ENCODE results near the gene ABCC10. TPM values are rescaled to one million over a fixed set of nuclear protein-coding genes. Genes with fewer than 3 reads are reported as not detected.
A peak's percentile ranks its signal among the peaks of the same experiment; 100 is the strongest.

ABCC10 gene
- polyA plus RNA-seq, 1 donor from 2014 or later: 22.4 TPM

DNA sequence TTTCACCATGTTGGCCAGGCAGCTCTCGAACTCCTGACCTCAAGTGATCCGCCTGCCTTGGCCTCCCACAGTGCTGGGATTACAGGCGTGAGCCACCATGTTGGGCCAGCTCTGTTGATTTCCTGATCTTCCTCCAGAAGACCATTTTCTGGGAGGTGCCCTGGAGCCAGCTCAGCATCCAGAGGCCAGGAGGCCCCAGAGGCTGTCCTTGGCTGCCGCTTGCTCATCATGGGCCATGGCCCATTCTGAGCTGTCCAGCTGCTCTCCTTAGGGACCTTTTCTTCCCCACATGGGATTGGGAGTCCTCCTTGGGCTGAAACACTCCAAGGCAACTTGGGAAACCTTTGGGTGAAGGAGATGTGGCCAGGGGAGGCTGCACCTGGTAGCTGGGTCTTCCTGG lies 67.4 kb downstream of the ABCC10 start (continued):
- TF ChIP-seq EP300 (conservative IDR thresholded peaks at IDR 0.05; ENCODE audit: poor library complexity, severe bottlenecking): no peak

DNA sequence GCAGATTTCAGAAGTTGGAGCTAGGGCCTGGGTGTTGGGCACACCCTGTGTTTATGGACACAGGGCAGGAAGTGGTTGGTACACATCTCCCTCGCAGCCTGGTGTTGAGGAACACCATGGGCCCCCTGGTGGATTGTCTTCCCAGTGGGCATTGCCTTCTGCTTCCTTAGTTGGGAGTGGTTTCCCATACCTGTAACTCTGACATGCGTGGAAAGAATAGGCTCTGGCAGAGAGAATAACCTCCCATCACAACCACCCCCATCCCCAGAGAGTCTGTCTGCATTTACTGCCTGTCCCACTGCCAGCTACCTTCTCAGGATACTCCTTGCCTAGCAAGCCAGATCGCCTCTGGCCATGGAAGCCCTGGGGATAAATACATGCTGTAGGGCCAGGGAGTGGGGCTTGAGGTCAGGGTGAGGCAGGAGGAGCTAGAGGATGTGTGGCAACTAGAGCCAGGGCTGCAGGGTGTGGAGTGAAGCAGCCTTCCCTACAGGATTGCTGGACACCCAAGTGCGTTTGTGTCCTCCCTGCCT lies 68.1 kb downstream of the ABCC10 start:
- Histone ChIP-seq H3K9me3 (ENCODE audit: low read length) (no peaks in the 10 kb centered on the region), H3K9me2 (ENCODE audit: insufficient read depth, low read length) (no peaks in the 10 kb centered on the region), H3K4me3 (ENCODE audit: low read length) (no peak overlapping the region), H2AFZ (ENCODE audit: low read depth, low read length) (no peak overlapping the region), H3K27ac (ENCODE audit: low read length) (no peak overlapping the region), H3K9ac (ENCODE audit: low read length) (no peak overlapping the region), H3F3A (ENCODE audit: insufficient read depth, low read length, poor library complexity, severe bottlenecking) (no peaks in the 10 kb centered on the region), H3K36me3 (ENCODE audit: insufficient read depth, low read length) (no peaks in the 10 kb centered on the region), H3K79me2 (replicated peaks; ENCODE audit: insufficient read depth, low read length) (no peaks in the 10 kb centered on the region), H3K27me3 (ENCODE audit: insufficient read depth, low read depth, low read length) (no peaks in the 10 kb centered on the region), H3K4me2 (ENCODE audit: low read length) (no peak overlapping the region), H4K20me1 (ENCODE audit: insufficient read depth) (no peaks in the 10 kb centered on the region)
- TF ChIP-seq POLR2AphosphoS5 (IDR thresholded peaks at IDR 0.05): no peak
- no peak for TF ChIP-seq MXI1 (conservative IDR thresholded peaks at IDR 0.05; ENCODE audit: poor library complexity, severe bottlenecking)
- no peak for TF ChIP-seq EZH2 (IDR thresholded peaks at IDR 0.05; ENCODE audit: borderline replicate concordance, insufficient read depth, low read length, poor library complexity, severe bottlenecking)
- TF ChIP-seq, protein P1, sequence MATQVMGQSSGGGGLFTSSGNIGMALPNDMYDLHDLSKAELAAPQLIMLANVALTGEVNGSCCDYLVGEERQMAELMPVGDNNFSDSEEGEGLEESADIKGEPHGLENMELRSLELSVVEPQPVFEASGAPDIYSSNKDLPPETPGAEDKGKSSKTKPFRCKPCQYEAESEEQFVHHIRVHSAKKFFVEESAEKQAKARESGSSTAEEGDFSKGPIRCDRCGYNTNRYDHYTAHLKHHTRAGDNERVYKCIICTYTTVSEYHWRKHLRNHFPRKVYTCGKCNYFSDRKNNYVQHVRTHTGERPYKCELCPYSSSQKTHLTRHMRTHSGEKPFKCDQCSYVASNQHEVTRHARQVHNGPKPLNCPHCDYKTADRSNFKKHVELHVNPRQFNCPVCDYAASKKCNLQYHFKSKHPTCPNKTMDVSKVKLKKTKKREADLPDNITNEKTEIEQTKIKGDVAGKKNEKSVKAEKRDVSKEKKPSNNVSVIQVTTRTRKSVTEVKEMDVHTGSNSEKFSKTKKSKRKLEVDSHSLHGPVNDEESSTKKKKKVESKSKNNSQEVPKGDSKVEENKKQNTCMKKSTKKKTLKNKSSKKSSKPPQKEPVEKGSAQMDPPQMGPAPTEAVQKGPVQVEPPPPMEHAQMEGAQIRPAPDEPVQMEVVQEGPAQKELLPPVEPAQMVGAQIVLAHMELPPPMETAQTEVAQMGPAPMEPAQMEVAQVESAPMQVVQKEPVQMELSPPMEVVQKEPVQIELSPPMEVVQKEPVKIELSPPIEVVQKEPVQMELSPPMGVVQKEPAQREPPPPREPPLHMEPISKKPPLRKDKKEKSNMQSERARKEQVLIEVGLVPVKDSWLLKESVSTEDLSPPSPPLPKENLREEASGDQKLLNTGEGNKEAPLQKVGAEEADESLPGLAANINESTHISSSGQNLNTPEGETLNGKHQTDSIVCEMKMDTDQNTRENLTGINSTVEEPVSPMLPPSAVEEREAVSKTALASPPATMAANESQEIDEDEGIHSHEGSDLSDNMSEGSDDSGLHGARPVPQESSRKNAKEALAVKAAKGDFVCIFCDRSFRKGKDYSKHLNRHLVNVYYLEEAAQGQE (IDR thresholded peaks at IDR 0.05; ENCODE audit: borderline replicate concordance): no peak
- no peak for TF ChIP-seq EP300 (conservative IDR thresholded peaks at IDR 0.05; ENCODE audit: poor library complexity, severe bottlenecking)
- no peak for TF ChIP-seq TAF1 (IDR thresholded peaks at IDR 0.05; ENCODE audit: low read depth)
- TF ChIP-seq, protein P2, sequence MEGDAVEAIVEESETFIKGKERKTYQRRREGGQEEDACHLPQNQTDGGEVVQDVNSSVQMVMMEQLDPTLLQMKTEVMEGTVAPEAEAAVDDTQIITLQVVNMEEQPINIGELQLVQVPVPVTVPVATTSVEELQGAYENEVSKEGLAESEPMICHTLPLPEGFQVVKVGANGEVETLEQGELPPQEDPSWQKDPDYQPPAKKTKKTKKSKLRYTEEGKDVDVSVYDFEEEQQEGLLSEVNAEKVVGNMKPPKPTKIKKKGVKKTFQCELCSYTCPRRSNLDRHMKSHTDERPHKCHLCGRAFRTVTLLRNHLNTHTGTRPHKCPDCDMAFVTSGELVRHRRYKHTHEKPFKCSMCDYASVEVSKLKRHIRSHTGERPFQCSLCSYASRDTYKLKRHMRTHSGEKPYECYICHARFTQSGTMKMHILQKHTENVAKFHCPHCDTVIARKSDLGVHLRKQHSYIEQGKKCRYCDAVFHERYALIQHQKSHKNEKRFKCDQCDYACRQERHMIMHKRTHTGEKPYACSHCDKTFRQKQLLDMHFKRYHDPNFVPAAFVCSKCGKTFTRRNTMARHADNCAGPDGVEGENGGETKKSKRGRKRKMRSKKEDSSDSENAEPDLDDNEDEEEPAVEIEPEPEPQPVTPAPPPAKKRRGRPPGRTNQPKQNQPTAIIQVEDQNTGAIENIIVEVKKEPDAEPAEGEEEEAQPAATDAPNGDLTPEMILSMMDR (IDR thresholded peaks at IDR 0.05; ENCODE audit: poor library complexity, severe bottlenecking): no peak
- no peak for TF ChIP-seq RAD21 (conservative IDR thresholded peaks at IDR 0.05)
- TF ChIP-seq SMC3 (conservative IDR thresholded peaks at IDR 0.05; ENCODE audit: poor library complexity): no peak

GRCh38 chr6:43496370-43497128 lies 69.2 kb downstream of the ABCC10 start:
- Histone ChIP-seq H3K27me3 (ENCODE audit: insufficient read depth, low read depth, low read length) (no peaks in the 10 kb centered on the region), H3K27ac (ENCODE audit: low read length) (no peak overlapping the region), H3K4me2 (ENCODE audit: low read length) (no peak overlapping the region), H3K4me3 (ENCODE audit: low read length) (no peak overlapping the region), H3K79me2 (replicated peaks; ENCODE audit: insufficient read depth, low read length) (no peaks in the 10 kb centered on the region), H3F3A (ENCODE audit: insufficient read depth, low read length, poor library complexity, severe bottlenecking) (no peaks in the 10 kb centered on the region), H3K9me2 (ENCODE audit: insufficient read depth, low read length) (no peaks in the 10 kb centered on the region), H3K36me3 (ENCODE audit: insufficient read depth, low read length) (no peaks in the 10 kb centered on the region), H3K9me3 (ENCODE audit: low read length) (no peaks in the 10 kb centered on the region), H2AFZ (ENCODE audit: low read depth, low read length) (no peak overlapping the region), H3K9ac (ENCODE audit: low read length) (no peak overlapping the region), H4K20me1 (ENCODE audit: insufficient read depth) (no peaks in the 10 kb centered on the region)
- TF ChIP-seq RAD21 (conservative IDR thresholded peaks at IDR 0.05) (peak; percentile 22), SMC3 (conservative IDR thresholded peaks at IDR 0.05; ENCODE audit: poor library complexity) (no peak), EP300 (conservative IDR thresholded peaks at IDR 0.05; ENCODE audit: poor library complexity, severe bottlenecking) (no peak), MXI1 (conservative IDR thresholded peaks at IDR 0.05; ENCODE audit: poor library complexity, severe bottlenecking) (no peak)

Measured in neural cell (in vitro differentiated cells).